Adrenal gland (tissue), 5 donors: ENCODE measurements around the gene ADARB2.

Experiments used
- POLR2A ChIP-seq, 2 donors: fragments of 450-650 bp; IDR thresholded peaks; one replicate each; pipeline ENCODE4 v1.6.1; 2017; ENCODE audit warnings: antibody characterized with exemption in 2 of 2, mild to moderate bottlenecking in 2 of 2, moderate library complexity in 1 of 2
- TF ChIP-seq, protein P1 (sequence below), 6 experiments: fragments of 450-650 bp in 4 of 6; fragments of 200-600 bp in 2 of 6; sonication (generic) in 1 of 6; IDR thresholded peaks; 1 replicate in 5 of 6; 2 replicates in 1 of 6; pipeline versions ENCODE4 v1.5.1 to v1.8.0; 2016 to 2021; ENCODE audit warnings: antibody characterized with exemption in 6 of 6, mild to moderate bottlenecking in 2 of 6, moderate library complexity in 1 of 6
- donor health status: DM: no; HTN: no; CAD: no.

DNA sequence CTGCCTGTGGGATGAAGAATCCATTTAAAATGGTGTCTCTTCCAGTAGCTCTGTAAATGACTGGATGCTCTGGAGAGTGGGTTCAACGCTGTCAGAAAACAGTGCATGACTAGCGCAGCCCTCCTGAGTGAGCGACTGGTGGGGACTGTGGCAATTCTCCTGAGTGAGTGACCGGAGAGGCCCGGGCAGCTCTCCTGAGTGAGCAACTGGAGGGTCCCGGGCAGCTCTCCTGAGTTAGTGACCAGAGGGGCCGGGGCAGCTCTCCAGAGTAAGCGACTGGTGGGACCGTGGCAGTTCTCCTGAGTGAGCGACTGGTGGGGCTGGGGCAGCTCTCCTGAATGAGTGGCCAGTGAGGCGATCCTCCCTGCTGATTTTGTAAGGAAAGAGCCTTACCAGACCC is 595.6 kb downstream of the ADARB2 start:
- TF ChIP-seq POLR2A (IDR thresholded peaks at IDR 0.05) = no peak
- TF ChIP-seq, protein P1, sequence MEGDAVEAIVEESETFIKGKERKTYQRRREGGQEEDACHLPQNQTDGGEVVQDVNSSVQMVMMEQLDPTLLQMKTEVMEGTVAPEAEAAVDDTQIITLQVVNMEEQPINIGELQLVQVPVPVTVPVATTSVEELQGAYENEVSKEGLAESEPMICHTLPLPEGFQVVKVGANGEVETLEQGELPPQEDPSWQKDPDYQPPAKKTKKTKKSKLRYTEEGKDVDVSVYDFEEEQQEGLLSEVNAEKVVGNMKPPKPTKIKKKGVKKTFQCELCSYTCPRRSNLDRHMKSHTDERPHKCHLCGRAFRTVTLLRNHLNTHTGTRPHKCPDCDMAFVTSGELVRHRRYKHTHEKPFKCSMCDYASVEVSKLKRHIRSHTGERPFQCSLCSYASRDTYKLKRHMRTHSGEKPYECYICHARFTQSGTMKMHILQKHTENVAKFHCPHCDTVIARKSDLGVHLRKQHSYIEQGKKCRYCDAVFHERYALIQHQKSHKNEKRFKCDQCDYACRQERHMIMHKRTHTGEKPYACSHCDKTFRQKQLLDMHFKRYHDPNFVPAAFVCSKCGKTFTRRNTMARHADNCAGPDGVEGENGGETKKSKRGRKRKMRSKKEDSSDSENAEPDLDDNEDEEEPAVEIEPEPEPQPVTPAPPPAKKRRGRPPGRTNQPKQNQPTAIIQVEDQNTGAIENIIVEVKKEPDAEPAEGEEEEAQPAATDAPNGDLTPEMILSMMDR (IDR thresholded peaks at IDR 0.05) = no peak
